ENCODE data around the gene NDUFAF7. TPM values are rescaled to one million over a fixed set of nuclear protein-coding genes. Genes with fewer than 3 reads are reported as not detected.

The NDUFAF7 gene
- polyA plus RNA-seq, 1 donor (not counting 4 experiments of a cell fraction or from before 2014, with no cell fraction given) = 27.7 TPM

DNA sequence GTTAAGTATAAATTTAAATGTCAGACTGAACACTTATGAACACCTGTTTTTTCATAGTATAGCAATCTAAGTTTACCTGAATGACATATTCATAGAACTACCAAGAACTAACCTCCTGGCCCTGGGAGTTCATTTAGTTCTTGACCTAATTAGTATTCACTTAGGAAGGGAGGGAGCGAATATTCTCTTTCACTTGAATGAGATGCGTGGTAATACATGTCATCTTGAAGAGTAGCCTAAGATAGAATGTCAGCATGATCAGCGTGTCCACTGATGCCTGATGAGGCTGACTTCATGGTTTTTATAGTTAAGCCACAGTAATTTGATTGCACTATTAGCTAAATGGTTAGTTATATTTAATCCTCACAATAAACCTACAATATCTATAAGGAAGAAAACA, 13.3 kb downstream of the NDUFAF7 start:
- Histone ChIP-seq H2AFZ (ENCODE audit: control insufficient read depth, low read length) (no peak overlapping the region), H3K9me1 (ENCODE audit: control insufficient read depth, extremely low read depth, insufficient read depth, low read length) (no peaks in the 10 kb centered on the region), H3K79me2 (ENCODE audit: control insufficient read depth, insufficient read depth, low read length) (no peaks in the 10 kb centered on the region), H3K4me1 (ENCODE audit: control insufficient read depth, extremely low read depth, insufficient read depth, low read length) (no peaks in the 10 kb centered on the region), H3K4me2 (ENCODE audit: control insufficient read depth, extremely low read depth, insufficient read depth, low read depth, low read length) (no peak overlapping the region), H3K9ac (ENCODE audit: control insufficient read depth, extremely low read depth, insufficient read depth, low read length) (no peak overlapping the region), H3K4me3 (ENCODE audit: control insufficient read depth in 2 of 3, extremely low read depth in 1 of 3, insufficient read depth in 2 of 3, low read depth in 1 of 3, low read length in 3 of 3) (no peak overlapping the region), H3K27ac (ENCODE audit: control insufficient read depth, insufficient read depth, low read length) (no peak overlapping the region), H3K27me3 (ENCODE audit: control insufficient read depth, extremely low read depth, insufficient read depth, low read length) (no peaks in the 10 kb centered on the region), H4K20me1 (ENCODE audit: control insufficient read depth, extremely low read depth, insufficient read depth, low read length) (no peaks in the 10 kb centered on the region), H3K9me3 (ENCODE audit: control insufficient read depth, low read depth, low read length) (no peaks in the 10 kb centered on the region), H3K36me3 (ENCODE audit: control insufficient read depth in 2 of 2, extremely low read depth in 1 of 2, insufficient read depth in 2 of 2, low read length in 2 of 2) (peaks cover 9 to 23% of the 10 kb centered on the region in 2 experiments)
- DNase-seq (ENCODE audit: low read depth, low spot score) = no peak
- FAIRE-seq = no peak
- TF ChIP-seq, protein P1, sequence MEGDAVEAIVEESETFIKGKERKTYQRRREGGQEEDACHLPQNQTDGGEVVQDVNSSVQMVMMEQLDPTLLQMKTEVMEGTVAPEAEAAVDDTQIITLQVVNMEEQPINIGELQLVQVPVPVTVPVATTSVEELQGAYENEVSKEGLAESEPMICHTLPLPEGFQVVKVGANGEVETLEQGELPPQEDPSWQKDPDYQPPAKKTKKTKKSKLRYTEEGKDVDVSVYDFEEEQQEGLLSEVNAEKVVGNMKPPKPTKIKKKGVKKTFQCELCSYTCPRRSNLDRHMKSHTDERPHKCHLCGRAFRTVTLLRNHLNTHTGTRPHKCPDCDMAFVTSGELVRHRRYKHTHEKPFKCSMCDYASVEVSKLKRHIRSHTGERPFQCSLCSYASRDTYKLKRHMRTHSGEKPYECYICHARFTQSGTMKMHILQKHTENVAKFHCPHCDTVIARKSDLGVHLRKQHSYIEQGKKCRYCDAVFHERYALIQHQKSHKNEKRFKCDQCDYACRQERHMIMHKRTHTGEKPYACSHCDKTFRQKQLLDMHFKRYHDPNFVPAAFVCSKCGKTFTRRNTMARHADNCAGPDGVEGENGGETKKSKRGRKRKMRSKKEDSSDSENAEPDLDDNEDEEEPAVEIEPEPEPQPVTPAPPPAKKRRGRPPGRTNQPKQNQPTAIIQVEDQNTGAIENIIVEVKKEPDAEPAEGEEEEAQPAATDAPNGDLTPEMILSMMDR (optimal IDR thresholded peaks at IDR 0.05 in 1 of 3, IDR thresholded peaks at IDR 0.05 in 1 of 3, conservative IDR thresholded peaks at IDR 0.05 in 1 of 3; ENCODE audit: extremely low read depth in 1 of 3, insufficient read depth in 2 of 3, low read length in 3 of 3) = no peak
- TF ChIP-seq EZH2 (IDR thresholded peaks at IDR 0.05; ENCODE audit: low read length) = no peak
- dilution Hi-C loops (cut with MboI; ENCODE audit: extremely low pct_ligation_motif_present, low sequenced_read_pairs) = no loop called here

DNA sequence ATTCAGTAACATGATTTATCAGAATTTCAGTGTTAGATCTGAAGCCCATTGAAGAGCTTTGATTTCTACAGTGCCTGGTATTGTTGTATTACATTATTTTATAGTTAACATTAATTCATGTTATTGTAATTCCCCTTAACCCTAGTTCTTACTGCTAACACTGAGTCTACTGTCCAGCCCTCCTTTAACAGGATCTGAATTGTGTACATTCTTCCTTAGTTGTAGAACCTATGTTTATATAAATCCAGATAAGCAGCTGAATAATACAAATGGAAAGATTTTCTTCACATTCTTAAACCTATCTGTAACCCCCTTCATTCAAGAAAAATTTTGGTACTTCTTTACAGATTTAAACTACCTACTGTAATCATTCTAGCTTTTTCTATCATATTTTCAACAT, 14.7 kb downstream of the NDUFAF7 start:
- peaks cover 9 to 23% of the 10 kb centered on the region in 2 experiments for H3K36me3 ChIP-seq (ENCODE audit: control insufficient read depth in 2 of 2, extremely low read depth in 1 of 2, insufficient read depth in 2 of 2, low read length in 2 of 2)
- FAIRE-seq = no peak

More for the DNA sequence above, 14.7 kb downstream of the NDUFAF7 start:
- no peak overlapping the region for H2AFZ ChIP-seq (ENCODE audit: control insufficient read depth, low read length)
- H3K9me1 ChIP-seq (ENCODE audit: control insufficient read depth, extremely low read depth, insufficient read depth, low read length) = no peaks in the 10 kb centered on the region
- no peaks in the 10 kb centered on the region for H3K9me3 ChIP-seq (ENCODE audit: control insufficient read depth, low read depth, low read length)
- TF ChIP-seq, protein P1 (optimal IDR thresholded peaks at IDR 0.05 in 1 of 3, IDR thresholded peaks at IDR 0.05 in 1 of 3, conservative IDR thresholded peaks at IDR 0.05 in 1 of 3; ENCODE audit: extremely low read depth in 1 of 3, insufficient read depth in 2 of 3, low read length in 3 of 3) = no peak
- TF ChIP-seq EZH2 (IDR thresholded peaks at IDR 0.05; ENCODE audit: low read length) = no peak
- H3K4me1 ChIP-seq (ENCODE audit: control insufficient read depth, extremely low read depth, insufficient read depth, low read length) = no peaks in the 10 kb centered on the region
- dilution Hi-C loops (cut with MboI; ENCODE audit: extremely low pct_ligation_motif_present, low sequenced_read_pairs) = no loop called here
- no peak overlapping the region for H3K9ac ChIP-seq (ENCODE audit: control insufficient read depth, extremely low read depth, insufficient read depth, low read length)
- H3K27me3 ChIP-seq (ENCODE audit: control insufficient read depth, extremely low read depth, insufficient read depth, low read length) = no peaks in the 10 kb centered on the region
- H3K27ac ChIP-seq (ENCODE audit: control insufficient read depth, insufficient read depth, low read length) = no peak overlapping the region
- no peaks in the 10 kb centered on the region for H4K20me1 ChIP-seq (ENCODE audit: control insufficient read depth, extremely low read depth, insufficient read depth, low read length)
- no peak overlapping the region for H3K4me3 ChIP-seq (ENCODE audit: control insufficient read depth in 2 of 3, extremely low read depth in 1 of 3, insufficient read depth in 2 of 3, low read depth in 1 of 3, low read length in 3 of 3)
- DNase-seq (ENCODE audit: low read depth, low spot score) = no peak
- no peak overlapping the region for H3K4me2 ChIP-seq (ENCODE audit: control insufficient read depth, extremely low read depth, insufficient read depth, low read depth, low read length)
- no peaks in the 10 kb centered on the region for H3K79me2 ChIP-seq (ENCODE audit: control insufficient read depth, insufficient read depth, low read length)
